OCI-LY3 (cell line): ENCODE data around the gene XPA.

Experiments used
- H2AFZ ChIP-seq: fragments of 200-600, 300-600 bp; shearing (Covaris generic); 2 replicates; pipeline ENCODE4 v1.6.0; 2014; ENCODE audit warnings: antibody characterized with exemption, low read depth, low read length
- H3K27ac ChIP-seq: fragments of 200-600, 300-600 bp; sonication (generic); 2 replicates; pipeline ENCODE4 v1.5.1; 2014; ENCODE audit warnings: mild to moderate bottlenecking, low read length, moderate library complexity, mixed read lengths
- H3K27me3 ChIP-seq: fragments of 200-600, 300-600 bp; sonication (generic); 2 replicates; pipeline ENCODE4 v1.6.1; 2014; ENCODE audit warnings: low read depth, low read length, mixed read lengths
- H3K36me3 ChIP-seq: fragments of 200-600, 300-600 bp; sonication (generic); replicated peaks from 2 replicates; pipeline ENCODE3; 2014; ENCODE audit warnings: low read depth, low read length, mixed read lengths
- H3K4me1 ChIP-seq: fragments of 300-600, 200-600 bp; sonication (generic); 2 replicates; pipeline ENCODE4 v1.6.1; 2014; ENCODE audit warnings: low read length, mixed read lengths
- H3K4me2 ChIP-seq: fragments of 200-600, 300-600 bp; sonication (generic); 2 replicates; pipeline ENCODE4 v1.6.1; 2014; ENCODE audit warnings: low read length, mixed read lengths
- H3K4me3 ChIP-seq: fragments of 300-600, 200-600 bp; sonication (generic); 2 replicates; pipeline ENCODE4 v1.5.1; 2014; ENCODE audit warnings: antibody characterized with exemption, mild to moderate bottlenecking, low read length, moderate library complexity
- H3K79me2 ChIP-seq: fragments of 300-600, 200-600 bp; shearing (Covaris generic); 2 replicates; pipeline ENCODE4 v1.6.1; 2014; ENCODE audit warnings: mild to moderate bottlenecking, low read length, mixed read lengths
- H3K9ac ChIP-seq: fragments of 300-600, 200-600 bp; shearing (Covaris generic); 2 replicates; pipeline ENCODE4 v1.6.0; 2014; ENCODE audit warnings: mild to moderate bottlenecking, low read length, moderate library complexity
- H3K9me3 ChIP-seq: fragments of 200-600, 300-600 bp; shearing (Covaris generic); 2 replicates; pipeline ENCODE4 v1.6.1; 2014; ENCODE audit warnings: low read length, mixed read lengths; ENCODE audit not compliant: insufficient read depth
- H4K20me1 ChIP-seq: fragments of 200-600, 300-600 bp; sonication (generic); 2 replicates; pipeline ENCODE4 v1.6.1; 2016; ENCODE audit warnings: low read length, mixed read lengths; ENCODE audit not compliant: insufficient read depth
- EZH2phosphoT487 ChIP-seq: fragments of 200-600 bp; shearing (Covaris generic); IDR thresholded peaks from 2 replicates; pipeline ENCODE4 v1.6.1; 2018; ENCODE audit warnings: antibody characterized with exemption, mixed run types, low read depth
- TF ChIP-seq, protein P1 (sequence below): fragments of 200-600, 300-600 bp; sonication (generic); IDR thresholded peaks from 2 replicates; pipeline ENCODE4 v1.5.1; 2014; ENCODE audit warnings: antibody characterized with exemption, low read length, low read depth

The XPA gene

DNA sequence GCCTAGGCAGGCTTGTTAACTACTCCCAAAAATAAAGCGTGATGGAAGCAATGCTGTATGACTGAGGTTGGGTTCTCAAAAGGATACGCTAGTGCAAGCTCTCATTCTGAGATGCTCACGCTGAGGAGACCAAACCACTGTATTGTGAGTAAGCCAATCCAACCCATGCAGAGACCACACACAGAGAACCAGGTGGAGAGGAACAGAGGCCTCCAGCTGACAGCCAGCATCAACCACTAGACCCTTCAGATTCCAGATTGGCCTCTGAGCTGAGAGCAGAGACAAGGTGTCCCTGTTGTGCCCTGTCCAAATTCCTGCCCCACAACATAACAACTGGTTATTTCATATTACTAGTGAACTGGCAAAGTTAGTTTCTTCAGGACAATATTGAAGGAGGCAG lies 68.5 kb downstream of the XPA start:
- H4K20me1 ChIP-seq: no peaks in the 10 kb centered on the region
- no peaks in the 10 kb centered on the region for H3K27me3 ChIP-seq
- H2AFZ ChIP-seq: no peak overlapping the region
- H3K27ac ChIP-seq: no peak overlapping the region
- peaks cover 7% of the 10 kb centered on the region for H3K4me1 ChIP-seq
- H3K4me2 ChIP-seq: no peak overlapping the region
- peaks cover 45% of the 10 kb centered on the region for H3K79me2 ChIP-seq
- no peaks in the 10 kb centered on the region for H3K9me3 ChIP-seq
- peaks cover 21% of the 10 kb centered on the region for H3K36me3 ChIP-seq
- TF ChIP-seq, protein P1, sequence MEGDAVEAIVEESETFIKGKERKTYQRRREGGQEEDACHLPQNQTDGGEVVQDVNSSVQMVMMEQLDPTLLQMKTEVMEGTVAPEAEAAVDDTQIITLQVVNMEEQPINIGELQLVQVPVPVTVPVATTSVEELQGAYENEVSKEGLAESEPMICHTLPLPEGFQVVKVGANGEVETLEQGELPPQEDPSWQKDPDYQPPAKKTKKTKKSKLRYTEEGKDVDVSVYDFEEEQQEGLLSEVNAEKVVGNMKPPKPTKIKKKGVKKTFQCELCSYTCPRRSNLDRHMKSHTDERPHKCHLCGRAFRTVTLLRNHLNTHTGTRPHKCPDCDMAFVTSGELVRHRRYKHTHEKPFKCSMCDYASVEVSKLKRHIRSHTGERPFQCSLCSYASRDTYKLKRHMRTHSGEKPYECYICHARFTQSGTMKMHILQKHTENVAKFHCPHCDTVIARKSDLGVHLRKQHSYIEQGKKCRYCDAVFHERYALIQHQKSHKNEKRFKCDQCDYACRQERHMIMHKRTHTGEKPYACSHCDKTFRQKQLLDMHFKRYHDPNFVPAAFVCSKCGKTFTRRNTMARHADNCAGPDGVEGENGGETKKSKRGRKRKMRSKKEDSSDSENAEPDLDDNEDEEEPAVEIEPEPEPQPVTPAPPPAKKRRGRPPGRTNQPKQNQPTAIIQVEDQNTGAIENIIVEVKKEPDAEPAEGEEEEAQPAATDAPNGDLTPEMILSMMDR: no peak
- no peak for TF ChIP-seq EZH2phosphoT487
- no peak overlapping the region for H3K9ac ChIP-seq
- H3K4me3 ChIP-seq: no peak overlapping the region

DNA sequence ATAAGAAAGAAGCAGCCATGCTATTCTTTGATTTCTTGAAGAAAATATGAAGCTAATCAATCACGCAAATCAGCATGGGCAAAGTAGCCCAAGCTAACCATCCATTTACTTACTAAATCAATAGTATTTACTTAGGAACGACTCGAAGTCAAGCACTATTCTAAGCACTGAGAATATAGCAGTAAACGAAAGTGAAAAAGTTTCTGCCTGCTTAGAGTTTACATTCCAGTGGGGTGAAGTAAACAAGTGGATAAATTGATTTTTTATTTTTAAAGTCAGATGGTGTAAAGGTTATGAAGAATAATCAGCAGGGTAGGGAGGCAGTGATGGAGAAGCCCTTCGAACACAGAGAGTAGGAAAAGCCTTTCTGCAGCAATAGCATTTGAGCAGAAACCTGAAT lies 69.5 kb downstream of the XPA start:
- Histone ChIP-seq H3K4me2 (no peak overlapping the region), H3K4me1 (peaks cover 7% of the 10 kb centered on the region), H2AFZ (no peak overlapping the region), H3K4me3 (no peak overlapping the region), H4K20me1 (no peaks in the 10 kb centered on the region), H3K9ac (no peak overlapping the region), H3K79me2 (peaks cover 43% of the 10 kb centered on the region), H3K9me3 (no peaks in the 10 kb centered on the region), H3K27me3 (no peaks in the 10 kb centered on the region), H3K36me3 (peaks cover 21% of the 10 kb centered on the region), H3K27ac (no peak overlapping the region)
- no peak for TF ChIP-seq EZH2phosphoT487
- TF ChIP-seq, protein P1: no peak

DNA sequence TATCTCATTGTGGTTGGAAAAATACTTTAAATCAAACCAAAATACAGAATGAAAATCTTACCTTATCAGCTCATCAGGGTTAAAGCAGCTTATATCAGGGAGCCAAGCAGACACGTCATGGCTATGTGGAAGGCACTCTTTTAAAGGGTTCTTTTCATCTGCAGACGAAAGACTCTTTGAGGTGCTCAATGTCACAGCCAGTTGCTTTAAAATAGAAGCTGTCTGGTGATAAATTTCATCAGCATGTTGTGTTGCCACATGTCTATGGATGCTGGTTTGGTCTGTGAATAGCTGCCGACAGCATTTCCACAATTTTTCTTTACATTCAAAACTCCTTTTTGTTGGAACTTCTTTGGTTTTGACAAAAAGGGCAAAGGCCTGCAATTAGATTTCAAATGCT lies 71.5 kb downstream of the XPA start:
- H4K20me1 ChIP-seq: no peaks in the 10 kb centered on the region
- no peak overlapping the region for H3K27ac ChIP-seq
- no peak overlapping the region for H3K4me2 ChIP-seq
- TF ChIP-seq, protein P1: no peak
- TF ChIP-seq EZH2phosphoT487: no peak
- peaks cover 21% of the 10 kb centered on the region for H3K36me3 ChIP-seq
- H3K9me3 ChIP-seq: no peaks in the 10 kb centered on the region
- H3K27me3 ChIP-seq: no peaks in the 10 kb centered on the region
- no peak overlapping the region for H2AFZ ChIP-seq
- H3K4me3 ChIP-seq: no peak overlapping the region
- H3K9ac ChIP-seq: no peak overlapping the region
- peaks cover 23% of the 10 kb centered on the region for H3K79me2 ChIP-seq
- H3K4me1 ChIP-seq: no peaks in the 10 kb centered on the region
